Astrocyte (in vitro differentiated cells and primary cell): ENCODE measurements around the gene SPSB1. TPM values are rescaled to one million over a fixed set of nuclear protein-coding genes. Genes with fewer than 3 reads are reported as not detected.

Experiments
- DNase-seq: peaks from one replicate; pipeline ENCODE4 v3.0.0-alpha.2; 2010; ENCODE audit warnings: low read depth
- FAIRE-seq: peaks from 2 replicates; lab custom pipeline; 2011; peaks lifted over from hg19 to GRCh38; lab: Jason Lieb, UNC
- H2AFZ ChIP-seq: 2 replicates; pipeline ENCODE4 v1.6.0; 2012; ENCODE audit warnings: low read depth, low read length, inconsistent platforms
- H3K27ac ChIP-seq: 2 replicates; pipeline ENCODE4 v1.5.1; 2011; ENCODE audit warnings: low read depth, low read length, inconsistent platforms
- H3K27me3 ChIP-seq: 2 replicates; pipeline ENCODE4 v1.6.0; 2011; ENCODE audit warnings: low read length, inconsistent platforms; ENCODE audit not compliant: insufficient read depth
- H3K36me3 ChIP-seq: 2 replicates; pipeline ENCODE4 v1.5.1; 2011; ENCODE audit warnings: low read length, inconsistent platforms; ENCODE audit not compliant: insufficient read depth
- H3K4me1 ChIP-seq: 2 replicates; pipeline ENCODE4 v1.5.1; 2011; ENCODE audit warnings: low read length, inconsistent platforms; ENCODE audit not compliant: insufficient read depth
- H3K4me2 ChIP-seq: 2 replicates; pipeline ENCODE4 v1.6.0; 2012; ENCODE audit warnings: low read length, inconsistent platforms
- H3K4me3 ChIP-seq: 2 replicates; pipeline ENCODE4 v1.5.1; 2011; ENCODE audit warnings: low read depth, mild to moderate bottlenecking, low read length, inconsistent platforms; ENCODE audit not compliant: insufficient read depth
- H3K79me2 ChIP-seq: 2 replicates; pipeline ENCODE4 v1.6.0; 2012; ENCODE audit warnings: mild to moderate bottlenecking, low read length, inconsistent platforms; ENCODE audit not compliant: insufficient read depth
- H3K9ac ChIP-seq: 2 replicates; pipeline ENCODE4 v1.6.0; 2012; ENCODE audit warnings: mild to moderate bottlenecking, low read length, inconsistent platforms
- H3K9me3 ChIP-seq: 2 replicates; pipeline ENCODE4 v1.5.1; 2012; ENCODE audit warnings: low read depth, mild to moderate bottlenecking, low read length, inconsistent platforms; ENCODE audit not compliant: insufficient read depth
- H4K20me1 ChIP-seq: 2 replicates; pipeline ENCODE4 v1.6.0; 2012; ENCODE audit warnings: low read length, inconsistent platforms; ENCODE audit not compliant: insufficient read depth
- H3K27ac Mint-ChIP-seq: one replicate; pipeline ENCODE4 v1.8.0; 2021; ENCODE audit warnings: mild to moderate bottlenecking, mixed read lengths; ENCODE audit not compliant: unreplicated experiment
- H3K27me3 Mint-ChIP-seq: one replicate; pipeline ENCODE4 v1.8.0; 2021; ENCODE audit warnings: low read depth, mixed read lengths; ENCODE audit not compliant: unreplicated experiment
- H3K36me3 Mint-ChIP-seq: one replicate; pipeline ENCODE4 v1.8.0; 2021; ENCODE audit warnings: low read depth, mixed read lengths; ENCODE audit not compliant: unreplicated experiment
- H3K4me1 Mint-ChIP-seq: one replicate; pipeline ENCODE4 v1.8.0; 2021; ENCODE audit warnings: low read depth, mixed read lengths; ENCODE audit not compliant: unreplicated experiment
- H3K4me3 Mint-ChIP-seq: one replicate; pipeline ENCODE4 v1.8.0; 2021; ENCODE audit warnings: mild to moderate bottlenecking, moderate library complexity, mixed read lengths; ENCODE audit not compliant: unreplicated experiment
- H3K9me3 Mint-ChIP-seq: one replicate; pipeline ENCODE4 v1.8.0; 2021; ENCODE audit warnings: mild to moderate bottlenecking, mixed read lengths; ENCODE audit not compliant: unreplicated experiment
- EZH2 ChIP-seq: IDR thresholded peaks from 2 replicates; pipeline ENCODE4 v1.6.1; 2012; ENCODE audit warnings: mild to moderate bottlenecking, low read length, inconsistent platforms; ENCODE audit not compliant: insufficient read depth
- total RNA-seq: library from RNA; stranded (reverse); gene quantifications from 2 replicates; pipeline ENCODE4 v1.2.1, GENCODE V29; 2021
- TF ChIP-seq, protein P1 (sequence below): IDR thresholded peaks from 2 replicates; pipeline ENCODE4 v1.5.1; 2011; ENCODE audit warnings: low read depth, mild to moderate bottlenecking, inconsistent platforms, low read length, moderate library complexity; ENCODE audit not compliant: insufficient read depth

SPSB1 gene
- total RNA-seq, 1 donor from 2014 or later = 53.5 TPM

DNA sequence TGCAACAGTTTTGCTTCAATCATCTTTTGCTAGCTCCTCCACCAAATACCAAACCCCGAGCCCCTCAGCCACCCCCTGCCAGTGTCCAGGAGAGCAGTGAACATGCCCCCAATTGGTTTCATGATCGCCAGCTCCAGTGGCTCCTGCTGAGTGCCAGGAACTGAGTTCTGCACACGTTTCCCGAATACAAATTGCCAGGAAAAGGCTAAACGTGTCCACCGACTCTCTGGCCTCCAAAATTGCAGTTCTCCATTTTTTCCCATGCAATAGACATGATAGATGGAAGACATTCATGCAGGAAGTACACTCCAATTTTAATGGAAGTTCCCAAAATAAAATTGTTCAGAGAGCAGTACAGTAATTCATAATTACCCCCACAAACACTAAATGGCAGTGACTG, 101.3 kb downstream of the SPSB1 start:
- Mint-ChIP-seq H3K27ac (no peak overlapping the region), H3K4me3 (no peak overlapping the region), H3K27me3 (peaks cover 8% of the 10 kb centered on the region), H3K36me3 (peaks cover 2% of the 10 kb centered on the region), H3K4me1 (peaks cover 15% of the 10 kb centered on the region), H3K9me3 (peaks cover 14% of the 10 kb centered on the region)
- no peak for DNase-seq
- TF ChIP-seq EZH2 = no peak
- TF ChIP-seq, protein P1, sequence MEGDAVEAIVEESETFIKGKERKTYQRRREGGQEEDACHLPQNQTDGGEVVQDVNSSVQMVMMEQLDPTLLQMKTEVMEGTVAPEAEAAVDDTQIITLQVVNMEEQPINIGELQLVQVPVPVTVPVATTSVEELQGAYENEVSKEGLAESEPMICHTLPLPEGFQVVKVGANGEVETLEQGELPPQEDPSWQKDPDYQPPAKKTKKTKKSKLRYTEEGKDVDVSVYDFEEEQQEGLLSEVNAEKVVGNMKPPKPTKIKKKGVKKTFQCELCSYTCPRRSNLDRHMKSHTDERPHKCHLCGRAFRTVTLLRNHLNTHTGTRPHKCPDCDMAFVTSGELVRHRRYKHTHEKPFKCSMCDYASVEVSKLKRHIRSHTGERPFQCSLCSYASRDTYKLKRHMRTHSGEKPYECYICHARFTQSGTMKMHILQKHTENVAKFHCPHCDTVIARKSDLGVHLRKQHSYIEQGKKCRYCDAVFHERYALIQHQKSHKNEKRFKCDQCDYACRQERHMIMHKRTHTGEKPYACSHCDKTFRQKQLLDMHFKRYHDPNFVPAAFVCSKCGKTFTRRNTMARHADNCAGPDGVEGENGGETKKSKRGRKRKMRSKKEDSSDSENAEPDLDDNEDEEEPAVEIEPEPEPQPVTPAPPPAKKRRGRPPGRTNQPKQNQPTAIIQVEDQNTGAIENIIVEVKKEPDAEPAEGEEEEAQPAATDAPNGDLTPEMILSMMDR = no peak
- H3K9ac ChIP-seq = no peak overlapping the region
- no peak overlapping the region for H3K27ac ChIP-seq
- peaks cover 14% of the 10 kb centered on the region for H3K4me1 ChIP-seq
- H3K9me3 ChIP-seq = no peaks in the 10 kb centered on the region
- H3K36me3 ChIP-seq = no peaks in the 10 kb centered on the region
- H3K4me3 ChIP-seq = no peak overlapping the region
- H3K27me3 ChIP-seq = peaks cover 2% of the 10 kb centered on the region
- no peak for FAIRE-seq
- no peak overlapping the region for H2AFZ ChIP-seq
- H3K4me2 ChIP-seq = no peak overlapping the region
- no peaks in the 10 kb centered on the region for H3K79me2 ChIP-seq
- no peaks in the 10 kb centered on the region for H4K20me1 ChIP-seq

DNA sequence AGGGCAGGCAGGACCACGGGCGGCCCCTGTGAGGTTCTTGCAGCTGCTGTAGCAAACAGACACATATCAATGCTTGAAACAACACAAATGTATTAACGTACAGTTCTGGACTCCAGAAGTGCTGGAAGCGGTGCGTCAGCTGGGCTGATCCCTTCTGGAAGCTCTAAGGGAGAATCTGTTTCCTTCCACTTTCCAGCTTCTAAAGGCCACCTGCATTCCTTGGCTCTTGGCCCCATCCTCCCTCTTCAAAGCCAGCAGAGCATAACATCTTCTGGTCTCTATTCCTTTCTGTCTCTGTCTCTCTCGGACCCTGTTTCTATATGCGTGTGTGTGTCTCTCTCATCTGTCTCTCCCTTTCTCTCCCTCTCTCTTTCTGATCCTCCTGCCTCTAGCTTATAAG, 102.3 kb downstream of the SPSB1 start:
- Mint-ChIP-seq H3K27me3 (peaks cover 8% of the 10 kb centered on the region), H3K27ac (no peak overlapping the region), H3K4me3 (no peak overlapping the region), H3K9me3 (peaks cover 14% of the 10 kb centered on the region), H3K36me3 (peaks cover 2% of the 10 kb centered on the region), H3K4me1 (peaks cover 16% of the 10 kb centered on the region)
- H3K9ac ChIP-seq = no peak overlapping the region
- H3K4me2 ChIP-seq = no peak overlapping the region
- peaks cover 22% of the 10 kb centered on the region for H3K4me1 ChIP-seq
- H3K36me3 ChIP-seq = no peaks in the 10 kb centered on the region
- H4K20me1 ChIP-seq = no peaks in the 10 kb centered on the region
- H3K27me3 ChIP-seq = peaks cover 2% of the 10 kb centered on the region
- FAIRE-seq = no peak
- TF ChIP-seq, protein P1 = no peak
- TF ChIP-seq EZH2 = no peak
- no peak overlapping the region for H3K4me3 ChIP-seq
- no peaks in the 10 kb centered on the region for H3K79me2 ChIP-seq
- no peak overlapping the region for H2AFZ ChIP-seq
- H3K27ac ChIP-seq = no peak overlapping the region
- no peak for DNase-seq
- H3K9me3 ChIP-seq = no peaks in the 10 kb centered on the region

DNA sequence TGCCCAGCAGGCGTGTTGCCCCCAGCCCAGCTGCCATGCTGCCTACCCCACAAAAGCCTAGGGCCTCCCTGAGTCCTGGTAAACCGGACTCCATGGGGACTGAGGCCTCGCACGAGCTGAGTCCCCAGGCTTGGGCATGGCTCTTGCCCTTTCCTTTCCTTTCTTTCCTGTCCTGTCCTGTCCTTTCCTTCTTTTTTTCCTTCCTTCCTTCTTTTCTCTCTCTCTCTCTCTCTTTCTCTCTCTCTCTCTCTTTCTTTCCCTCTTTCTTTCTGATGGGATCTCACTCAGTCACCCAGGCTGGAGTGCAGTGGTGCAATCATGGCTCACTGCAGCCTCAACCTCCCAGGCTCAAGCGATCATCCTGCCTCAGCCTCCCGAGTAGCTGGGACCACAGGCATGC, 104.4 kb downstream of the SPSB1 start:
- H4K20me1 ChIP-seq = no peaks in the 10 kb centered on the region
- H3K4me3 Mint-ChIP-seq = peak overlapping the region; percentile 54
- H2AFZ ChIP-seq = no peak overlapping the region
- no peaks in the 10 kb centered on the region for H3K9me3 ChIP-seq
- peaks cover 2% of the 10 kb centered on the region for H3K27me3 ChIP-seq
- H3K4me1 ChIP-seq = peaks cover 41% of the 10 kb centered on the region
- no peak overlapping the region for H3K27ac ChIP-seq
- peaks cover 31% of the 10 kb centered on the region for H3K4me1 Mint-ChIP-seq
- H3K27ac Mint-ChIP-seq = peak overlapping the region; percentile 24
- H3K9ac ChIP-seq = no peak overlapping the region
- DNase-seq (no peak), FAIRE-seq (no peak)
- no peak overlapping the region for H3K4me3 ChIP-seq
- H3K79me2 ChIP-seq = no peaks in the 10 kb centered on the region
- H3K4me2 ChIP-seq = no peak overlapping the region
- H3K36me3 Mint-ChIP-seq = peaks cover 2% of the 10 kb centered on the region
- peaks cover 14% of the 10 kb centered on the region for H3K9me3 Mint-ChIP-seq
- peaks cover 6% of the 10 kb centered on the region for H3K27me3 Mint-ChIP-seq
- H3K36me3 ChIP-seq = no peaks in the 10 kb centered on the region
- TF ChIP-seq EZH2 = no peak
- TF ChIP-seq, protein P1 = no peak
